HG02981 (cell line): Measurements from ENCODE around the gene MAST3.
A peak's percentile ranks its signal among the peaks of the same experiment; 100 is the strongest.
"Not testable (repeated sequence)": the region's sequence is repeated elsewhere in the genome, so short reads cannot be mapped to it uniquely, and the experiment has no call there.

ENCODE experiments used
- ATAC-seq: cut with Tn5 transposase; IDR thresholded peaks from one replicate; pipeline ENCODE4 v1.9.1; 2021; ENCODE audit warnings: mild to moderate bottlenecking, moderate library complexity; ENCODE audit not compliant: unreplicated experiment

MAST3 gene

GRCh38 chr19:18085702-18086457, 11.7 kb upstream of the MAST3 start:
- no peak for ATAC-seq

DNA sequence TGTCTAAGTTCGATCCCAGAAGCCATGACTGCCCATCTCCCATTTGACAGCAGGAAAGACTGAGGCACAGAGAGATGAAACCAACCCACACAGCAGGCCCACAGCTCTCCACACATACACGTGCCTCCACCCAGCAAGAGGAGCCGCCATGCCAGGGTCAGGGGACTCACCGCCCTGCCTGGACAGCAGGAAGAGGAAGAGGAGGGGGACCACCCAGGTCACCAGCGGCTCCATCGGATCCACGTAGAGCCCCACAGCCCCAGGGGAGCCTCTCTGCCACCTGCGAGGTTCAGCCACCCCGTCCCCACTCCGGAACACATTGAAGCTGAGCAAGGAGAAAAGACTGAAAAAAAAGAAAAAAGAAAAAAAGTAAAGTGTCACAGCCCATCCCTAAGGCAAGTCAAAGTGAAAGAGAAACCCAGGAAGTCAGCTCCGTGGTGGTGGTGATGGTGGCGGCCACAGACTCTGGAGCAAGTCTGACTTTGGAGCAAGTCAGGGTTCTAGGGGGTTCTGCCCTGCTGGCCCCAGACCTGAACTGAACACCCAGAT, 10.9 kb upstream of the MAST3 start, which contains the start of gene IL12RB1:
Gene IL12RB1 (minus strand): TSS at position 345 of the 549 bp plus-strand sequence. CDS start 111 bp downstream, at position 234.
- no peak for ATAC-seq

GRCh38 chr19:18089096-18089541, 8.5 kb upstream of the MAST3 start:
- not testable (repeated sequence) for ATAC-seq

- no peak for ATAC-seq
Measured at GRCh38 chr19:18089726-18090125, 7.9 kb upstream of the MAST3 start.

DNA sequence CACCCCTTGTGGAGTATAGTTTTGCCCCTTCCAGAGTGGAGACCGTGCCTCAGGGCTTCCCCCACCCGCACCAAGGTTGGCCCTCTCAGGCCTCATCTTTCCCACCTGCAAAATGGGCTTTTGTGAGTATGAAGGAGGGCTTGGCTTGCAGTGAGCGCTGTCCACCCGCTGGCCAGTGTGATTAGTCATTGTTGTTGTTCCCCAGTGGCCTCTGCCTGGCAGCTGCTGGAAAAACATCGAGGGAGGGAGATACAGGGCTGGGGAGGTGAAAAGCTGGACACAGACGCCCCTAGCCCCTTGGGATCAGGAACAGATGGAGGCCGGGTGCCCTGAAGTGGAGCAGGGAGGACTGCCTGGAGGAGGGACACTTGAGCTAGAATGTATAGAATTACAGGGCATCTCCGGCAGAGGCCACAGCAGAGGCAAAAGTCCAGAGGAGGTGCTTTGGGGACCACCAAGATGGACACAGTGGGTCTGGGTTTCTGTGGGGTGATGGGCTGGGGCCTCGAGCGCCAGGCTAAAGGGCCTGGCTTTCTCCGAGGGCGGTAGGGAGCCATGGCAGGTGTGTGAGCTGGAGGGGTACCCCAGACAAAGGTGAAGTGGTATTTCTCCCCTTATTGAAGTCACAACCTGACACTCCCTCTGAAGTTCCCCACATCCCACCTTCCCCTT, 6.9 kb upstream of the MAST3 start:
- no peak for ATAC-seq

- ATAC-seq, result no peak
Measured at GRCh38 chr19:18091217-18091608, 6.4 kb upstream of the MAST3 start.

DNA sequence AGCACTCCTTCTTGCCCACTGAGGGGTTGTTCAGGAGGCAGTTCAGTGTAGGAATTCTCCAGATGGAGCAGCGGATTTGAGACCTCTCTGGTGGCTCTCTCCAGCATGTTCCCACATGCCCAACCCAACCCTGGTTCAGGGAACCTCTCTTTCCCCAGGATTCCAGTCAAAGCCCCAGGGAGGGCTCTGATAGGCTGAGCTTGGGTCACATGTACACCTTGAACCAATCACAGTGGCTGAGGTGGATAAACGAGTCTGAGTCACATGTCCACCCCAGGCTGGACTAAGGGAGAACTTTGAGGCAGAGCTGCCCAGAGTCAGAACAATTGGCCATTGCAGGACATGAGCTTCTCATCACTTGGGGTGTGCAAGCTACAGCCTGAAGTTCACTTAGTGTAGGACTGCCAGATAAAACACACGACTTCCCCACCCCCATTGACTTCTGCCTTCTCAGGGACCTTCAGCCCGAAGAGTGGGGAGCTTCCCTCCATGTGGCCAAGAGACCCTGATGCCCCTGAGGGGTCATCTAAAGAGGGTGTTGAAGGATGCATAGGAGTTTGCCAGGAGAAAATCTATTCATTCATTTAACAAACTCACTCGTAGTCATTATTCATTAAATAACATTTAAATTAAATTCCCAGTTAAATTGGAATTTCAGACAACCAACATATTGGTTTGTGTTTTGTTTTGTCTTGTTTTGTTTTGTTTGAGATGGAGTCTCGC, 4.0 kb upstream of the MAST3 start:
- ATAC-seq, result no peak

GRCh38 chr19:18096258-18096657, 1.3 kb upstream of the MAST3 start:
- no peak for ATAC-seq

- no peak for ATAC-seq
Measured at GRCh38 chr19:18097993-18098890, 664 bp downstream of the MAST3 start.

- ATAC-seq, result peak; percentile 56
Measured at GRCh38 chr19:18098891-18099622, 1.5 kb downstream of the MAST3 start.

GRCh38 chr19:18099623-18099995, 2.0 kb downstream of the MAST3 start:
- no peak for ATAC-seq

DNA sequence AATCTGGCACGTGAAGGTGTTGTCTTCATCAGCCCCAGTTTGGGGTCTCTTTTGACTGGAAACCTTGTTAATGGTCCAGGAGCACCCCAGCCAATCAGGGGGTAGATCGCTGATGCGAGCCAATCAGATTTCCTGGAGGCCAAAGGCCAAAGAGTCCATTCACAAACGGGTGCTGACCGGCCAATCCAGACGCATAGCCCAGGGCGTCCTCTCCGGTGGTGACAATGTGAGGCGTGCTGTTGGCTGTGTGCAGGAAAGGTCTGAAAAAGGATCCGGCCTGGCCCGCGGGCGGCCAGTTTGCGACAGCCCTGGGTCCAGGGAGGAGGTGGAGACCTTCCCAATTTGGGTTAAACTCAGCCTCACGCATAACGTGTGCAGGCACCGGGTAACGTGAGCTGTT, 3.1 kb downstream of the MAST3 start:
- no peak for ATAC-seq

GRCh38 chr19:18101268-18101667, 3.7 kb downstream of the MAST3 start:
- ATAC-seq, result no peak

GRCh38 chr19:18102916-18103542, 5.5 kb downstream of the MAST3 start:
- no peak for ATAC-seq

GRCh38 chr19:18104793-18105131, 7.2 kb downstream of the MAST3 start:
- ATAC-seq, result no peak

GRCh38 chr19:18105259-18105658, 7.7 kb downstream of the MAST3 start:
- not testable (repeated sequence) for ATAC-seq

- no peak for ATAC-seq
Measured at GRCh38 chr19:18107235-18107634, 9.7 kb downstream of the MAST3 start.

DNA sequence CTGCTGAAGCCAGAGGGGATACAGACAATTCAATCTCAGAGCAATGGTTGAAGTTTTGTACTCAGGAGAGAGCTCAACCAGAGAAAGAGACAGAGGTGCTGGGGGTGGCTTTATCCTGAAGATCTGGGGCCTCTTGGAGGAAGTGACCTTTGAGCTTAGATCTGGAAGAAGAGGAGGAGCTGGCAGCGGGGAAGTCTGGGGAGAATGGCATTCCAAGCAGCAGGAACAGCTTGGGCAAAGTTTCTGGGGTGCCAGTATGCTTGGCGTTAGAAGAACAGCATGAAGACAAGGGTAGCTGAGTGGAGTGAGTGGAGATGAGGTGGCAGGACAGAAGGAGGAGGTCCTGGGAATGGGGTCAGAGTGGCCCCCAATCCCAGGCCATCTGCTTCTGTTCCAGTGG, 11.3 kb downstream of the MAST3 start:
- ATAC-seq, result no peak

DNA sequence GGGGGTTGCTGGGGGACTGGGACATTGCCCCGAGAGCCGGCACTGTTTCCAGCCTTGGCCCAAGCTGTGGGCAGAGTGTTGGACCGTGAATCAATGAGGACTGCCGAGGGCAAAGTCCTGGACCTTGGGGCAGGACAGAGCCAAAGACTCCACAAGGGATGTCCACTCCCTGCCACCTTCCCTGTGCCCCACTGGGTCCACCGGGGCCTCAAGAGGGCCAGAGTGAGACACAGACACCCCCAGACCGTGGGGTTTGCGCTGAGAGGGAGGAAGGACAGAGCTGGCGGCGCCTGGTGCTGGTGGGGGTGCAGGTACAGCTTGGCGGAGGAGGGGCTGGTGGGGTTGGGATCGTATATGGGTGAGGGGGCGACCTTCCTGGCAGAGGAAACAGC, 11.8 kb downstream of the MAST3 start:
- no peak for ATAC-seq
